Fibroblast of pulmonary artery (primary cell): ENCODE measurements around the gene RAB26.

ENCODE experiments used
- DNase-seq: peaks from one replicate; pipeline ENCODE4 v3.0.0-alpha.2; 2010; ENCODE audit warnings: low read depth
- H3K4me3 ChIP-seq: replicated peaks from 2 replicates; pipeline ENCODE4 v1.5.1; 2011; ENCODE audit warnings: low read depth, mild to moderate bottlenecking, control low read depth, low read length, moderate library complexity
- TF ChIP-seq, protein P1 (sequence below): IDR thresholded peaks from 2 replicates; pipeline ENCODE4 v1.5.1; 2011; ENCODE audit warnings: mild to moderate bottlenecking, control low read depth, low read length, inconsistent platforms; ENCODE audit errors: missing control alignments

RAB26 gene

DNA sequence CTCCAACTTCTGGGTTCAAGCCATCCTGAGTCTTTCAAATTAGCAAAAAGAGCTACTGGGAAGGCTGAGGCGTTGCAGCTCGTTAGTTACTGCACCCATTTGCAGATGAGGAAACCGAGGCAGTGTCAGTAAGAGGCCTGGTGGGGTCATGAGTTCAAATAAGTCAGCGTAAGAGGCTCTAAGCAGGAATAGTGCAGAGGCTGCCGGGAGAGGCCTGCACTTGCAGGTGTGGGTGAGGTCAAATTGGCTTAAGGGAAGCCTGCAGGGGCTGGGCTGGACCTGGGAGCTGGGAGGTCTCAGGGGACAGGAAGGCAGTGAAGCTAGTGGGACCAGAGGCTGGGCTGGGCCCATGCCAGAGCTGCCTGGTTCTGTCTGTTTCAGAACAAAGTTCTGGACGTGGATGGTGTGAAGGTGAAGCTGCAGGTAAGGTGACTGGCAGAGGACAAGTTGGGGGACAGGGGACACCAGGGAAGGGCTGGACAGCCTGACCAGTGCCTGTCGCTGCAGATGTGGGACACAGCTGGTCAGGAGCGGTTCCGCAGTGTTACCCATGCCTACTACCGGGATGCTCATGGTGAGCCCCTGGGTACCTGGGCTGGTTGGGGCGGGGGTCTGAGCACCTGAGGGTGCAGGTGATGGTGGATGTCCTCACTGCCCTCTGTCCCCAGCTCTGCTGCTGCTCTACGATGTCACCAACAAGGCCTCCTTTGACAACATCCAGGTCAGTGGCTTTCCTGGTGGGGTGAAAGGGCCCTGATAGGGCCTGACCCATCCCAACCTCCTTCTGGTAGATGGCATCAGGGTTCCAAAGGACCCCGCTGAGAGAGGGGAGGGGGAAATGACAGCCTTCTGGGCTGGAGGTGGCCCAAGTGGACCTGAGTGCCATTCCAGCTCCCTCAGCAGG is 3.0 kb downstream of the RAB26 start:
- DNase-seq, result no peak
- no peak overlapping the region for H3K4me3 ChIP-seq
- TF ChIP-seq, protein P1, sequence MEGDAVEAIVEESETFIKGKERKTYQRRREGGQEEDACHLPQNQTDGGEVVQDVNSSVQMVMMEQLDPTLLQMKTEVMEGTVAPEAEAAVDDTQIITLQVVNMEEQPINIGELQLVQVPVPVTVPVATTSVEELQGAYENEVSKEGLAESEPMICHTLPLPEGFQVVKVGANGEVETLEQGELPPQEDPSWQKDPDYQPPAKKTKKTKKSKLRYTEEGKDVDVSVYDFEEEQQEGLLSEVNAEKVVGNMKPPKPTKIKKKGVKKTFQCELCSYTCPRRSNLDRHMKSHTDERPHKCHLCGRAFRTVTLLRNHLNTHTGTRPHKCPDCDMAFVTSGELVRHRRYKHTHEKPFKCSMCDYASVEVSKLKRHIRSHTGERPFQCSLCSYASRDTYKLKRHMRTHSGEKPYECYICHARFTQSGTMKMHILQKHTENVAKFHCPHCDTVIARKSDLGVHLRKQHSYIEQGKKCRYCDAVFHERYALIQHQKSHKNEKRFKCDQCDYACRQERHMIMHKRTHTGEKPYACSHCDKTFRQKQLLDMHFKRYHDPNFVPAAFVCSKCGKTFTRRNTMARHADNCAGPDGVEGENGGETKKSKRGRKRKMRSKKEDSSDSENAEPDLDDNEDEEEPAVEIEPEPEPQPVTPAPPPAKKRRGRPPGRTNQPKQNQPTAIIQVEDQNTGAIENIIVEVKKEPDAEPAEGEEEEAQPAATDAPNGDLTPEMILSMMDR, result no peak

DNA sequence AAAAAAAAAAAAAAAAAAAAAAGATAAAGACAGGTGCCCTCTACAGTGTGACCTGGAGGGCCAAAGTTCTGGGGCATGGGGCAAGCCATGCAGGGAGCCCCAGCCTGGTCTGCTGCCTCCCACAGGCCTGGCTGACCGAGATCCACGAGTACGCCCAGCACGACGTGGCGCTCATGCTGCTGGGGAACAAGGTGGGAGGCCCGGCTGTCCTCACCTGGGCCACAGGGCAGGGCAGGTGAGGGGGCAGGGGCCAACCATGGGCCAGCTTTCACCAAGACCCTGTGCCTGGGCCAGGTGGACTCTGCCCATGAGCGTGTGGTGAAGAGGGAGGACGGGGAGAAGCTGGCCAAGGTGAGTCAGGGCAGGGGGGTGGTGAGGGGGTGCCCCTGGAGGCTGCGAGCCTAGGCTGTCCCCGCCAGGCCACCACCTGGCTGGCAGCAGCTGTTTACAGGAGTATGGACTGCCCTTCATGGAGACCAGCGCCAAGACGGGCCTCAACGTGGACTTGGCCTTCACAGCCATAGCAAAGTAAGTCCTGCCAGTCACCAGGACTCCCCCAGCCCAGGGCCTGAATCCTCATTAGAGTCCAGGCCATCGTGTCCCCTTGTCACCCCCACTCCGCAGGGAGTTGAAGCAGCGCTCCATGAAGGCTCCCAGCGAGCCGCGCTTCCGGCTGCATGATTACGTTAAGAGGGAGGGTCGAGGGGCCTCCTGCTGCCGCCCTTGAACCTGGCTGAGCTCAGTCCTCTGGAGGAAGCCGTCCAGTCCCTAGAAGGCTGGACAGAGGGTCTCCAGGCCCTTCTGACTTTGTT is 4.5 kb downstream of the RAB26 start:
- peak overlapping the region; percentile 94 for H3K4me3 ChIP-seq
- TF ChIP-seq, protein P1, result no peak
- DNase-seq, result no peak

DNA sequence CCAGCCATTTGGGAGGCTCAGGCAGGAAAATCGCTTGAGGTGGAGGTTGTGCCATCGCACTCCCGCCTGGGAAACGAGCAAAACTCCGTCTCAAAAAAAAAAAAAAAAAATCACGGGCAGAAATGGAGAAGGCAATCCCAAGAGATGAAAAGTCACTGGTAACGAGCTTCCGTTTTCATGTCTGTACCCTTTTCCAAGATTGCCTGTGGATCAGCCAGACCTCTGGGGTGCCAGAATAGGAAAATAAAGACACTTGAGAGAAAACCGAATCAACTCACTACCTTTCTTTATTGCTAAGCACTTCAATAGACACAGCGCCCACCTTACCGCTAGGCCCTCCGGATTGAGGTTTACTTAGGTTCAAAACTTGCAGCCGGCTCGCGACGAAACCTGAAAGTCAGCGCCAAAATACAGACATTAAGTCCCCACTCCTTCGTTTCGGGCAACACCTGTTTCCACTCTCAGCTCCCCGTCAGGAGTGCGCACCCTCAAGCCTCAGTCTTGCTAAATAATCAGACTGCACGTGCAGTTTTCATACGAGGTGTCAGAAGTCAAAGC is 6.2 kb downstream of the RAB26 start:
- H3K4me3 ChIP-seq, result peak overlapping the region; percentile 94
- DNase-seq, result peak; percentile 19
- TF ChIP-seq, protein P1, result no peak

DNA sequence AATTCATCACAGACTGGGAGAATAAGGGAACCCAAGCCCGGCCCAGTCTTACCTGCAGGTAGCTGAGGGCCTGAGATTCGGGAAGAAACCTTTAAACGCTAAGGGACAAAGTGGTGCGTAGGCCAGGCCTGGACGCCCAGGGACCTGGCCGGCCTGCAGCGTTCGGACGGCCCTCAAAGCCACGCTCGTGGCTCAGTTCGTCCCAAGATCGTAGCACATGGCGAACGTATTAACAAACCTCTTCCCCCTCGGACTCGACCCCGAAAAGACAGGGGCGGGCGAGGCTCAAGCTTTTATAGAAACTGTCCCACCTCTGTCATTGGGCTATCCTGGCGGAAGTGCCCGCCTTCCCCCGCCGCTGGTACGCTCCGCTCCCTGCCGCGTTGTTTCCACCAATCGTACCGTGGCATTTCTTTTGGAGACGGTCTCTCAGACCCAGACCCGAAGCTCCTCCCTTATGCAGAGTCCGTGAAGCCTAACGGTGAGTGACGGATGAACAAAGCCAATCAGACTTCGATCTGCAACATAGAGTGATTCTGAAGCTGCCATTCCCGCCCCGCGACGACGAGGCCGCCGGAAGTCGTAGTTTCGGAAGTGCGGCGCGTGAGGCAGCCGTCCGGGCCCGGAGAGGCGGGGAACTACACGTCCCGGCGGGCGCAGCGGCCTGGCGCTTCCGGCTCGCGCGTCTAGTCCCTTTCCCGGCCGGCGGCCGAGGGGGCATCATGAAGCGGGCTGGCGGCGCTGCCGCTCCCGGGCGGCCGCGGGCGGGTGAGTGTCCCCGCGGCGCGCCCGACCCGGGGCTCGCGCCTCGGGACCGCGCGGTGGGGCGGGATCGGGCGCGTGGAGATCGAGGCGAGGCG is 6.9 kb downstream of the RAB26 start, which contains the start of gene TRAF7:
TRAF7 (plus strand) TSS at position 692 of the 860 bp plus-strand sequence. CDS start 8,139 bp downstream, outside the sequence.
- TF ChIP-seq, protein P1, result no peak
- DNase-seq, result peak; percentile 100
- H3K4me3 ChIP-seq, result peak within 1 kb of the TSS; percentile 94

DNA sequence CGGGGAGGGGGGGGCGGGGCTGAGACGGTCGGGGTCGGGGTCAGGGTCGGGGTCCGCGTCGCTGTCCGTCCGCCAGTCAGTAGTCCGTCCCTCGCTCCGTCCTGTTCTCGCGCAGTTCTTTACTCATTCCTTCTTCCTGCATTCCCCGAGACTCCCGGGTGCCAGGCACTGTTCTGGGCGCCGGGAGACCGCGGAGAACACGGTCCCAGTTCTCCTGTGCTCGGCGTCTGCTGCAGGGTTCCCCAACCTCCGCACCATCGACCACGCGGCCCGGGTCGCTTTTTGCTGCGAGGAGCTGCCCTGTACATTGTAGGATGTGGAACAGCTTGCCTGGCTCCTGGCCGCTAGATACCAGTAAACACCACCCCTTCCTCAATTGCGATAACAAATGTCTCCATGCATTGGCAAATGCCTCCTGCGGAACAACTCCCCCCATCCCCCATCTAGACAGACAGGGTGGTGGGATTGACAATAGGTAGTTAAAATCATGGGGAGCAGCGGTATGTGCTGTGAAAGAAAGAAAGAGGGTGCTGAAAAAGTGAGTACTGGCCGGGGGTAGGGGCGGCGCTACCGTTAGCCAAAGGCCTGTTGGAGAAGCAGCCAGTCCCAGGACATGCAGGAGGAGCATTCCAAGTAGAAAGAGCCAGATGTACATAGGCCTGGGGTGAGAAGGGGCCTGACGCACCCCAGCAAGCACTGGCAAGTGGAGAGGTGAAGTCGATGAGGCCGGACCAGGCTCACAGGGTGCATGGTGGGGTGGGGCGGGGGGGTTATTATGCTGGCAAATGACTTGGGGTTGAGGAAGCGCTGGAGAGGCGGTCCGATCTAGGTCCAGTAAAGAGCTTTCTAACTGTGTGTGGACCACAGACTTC is 7.8 kb downstream of the RAB26 start:
- peak; percentile 65 for DNase-seq
- H3K4me3 ChIP-seq, result peak overlapping the region; percentile 91
- TF ChIP-seq, protein P1, result no peak
